GM23338 (cell line): ENCODE data around the gene LMF2. TPM values are rescaled to one million over a fixed set of nuclear protein-coding genes. Genes with fewer than 3 reads are reported as not detected.

Experiments used
- ATAC-seq: fragments of 200-7000 bp; cut with Tn5 transposase; 3 replicates; pipeline ENCODE4 v1.9.1; 2020
- DNase-seq: peaks from one replicate; pipeline ENCODE4 v3.0.0-alpha.2; 2015; ENCODE audit warnings: low spot score
- H2AFZ ChIP-seq: fragments of 200-600 bp; sonication (generic); 2 replicates; pipeline ENCODE4 v1.8.0; 2016; ENCODE audit warnings: antibody characterized with exemption, mild to moderate bottlenecking, moderate library complexity
- H3F3A ChIP-seq: fragments of 200-600 bp; sonication (generic); replicated peaks from 2 replicates; pipeline ENCODE4 v1.8.0; 2017; ENCODE audit warnings: antibody characterized with exemption, mixed run types, low read depth
- H3K27ac ChIP-seq: fragments of 200-600 bp; sonication (generic); 2 replicates; pipeline ENCODE4 v1.6.1; 2016; ENCODE audit warnings: low read depth
- H3K27me3 ChIP-seq: fragments of 200-600 bp; sonication (generic); 2 replicates; pipeline ENCODE4 v1.8.0; 2016; ENCODE audit warnings: mild to moderate bottlenecking, mixed run types, moderate library complexity; ENCODE audit not compliant: insufficient read depth
- H3K36me3 ChIP-seq: fragments of 200-600 bp; sonication (generic); 2 replicates; pipeline ENCODE4 v1.8.0; 2016; ENCODE audit warnings: mild to moderate bottlenecking; ENCODE audit not compliant: insufficient read depth
- H3K4me1 ChIP-seq: fragments of 200-600 bp; sonication (generic); 2 replicates; pipeline ENCODE4 v1.8.0; 2016; ENCODE audit warnings: mild to moderate bottlenecking, moderate library complexity; ENCODE audit not compliant: insufficient read depth
- H3K4me2 ChIP-seq: fragments of 200-600 bp; sonication (generic); 2 replicates; pipeline ENCODE4 v1.7.1; 2017; ENCODE audit warnings: mixed run types
- H3K4me3 ChIP-seq: fragments of 200-600 bp; sonication (generic); 2 replicates; pipeline ENCODE4 v1.6.1; 2016; ENCODE audit warnings: mixed run types
- H3K79me2 ChIP-seq: fragments of 200-600 bp; sonication (generic); replicated peaks from 2 replicates; pipeline ENCODE4 v1.8.0; 2017; ENCODE audit warnings: mild to moderate bottlenecking; ENCODE audit not compliant: insufficient read depth
- H3K9me2 ChIP-seq: fragments of 200-600 bp; sonication (generic); 2 replicates; pipeline ENCODE4 v1.8.0; 2017; ENCODE audit not compliant: insufficient read depth
- H4K20me1 ChIP-seq: fragments of 200-600 bp; sonication (generic); replicated peaks from 2 replicates; pipeline ENCODE4 v1.8.0; 2017; ENCODE audit warnings: mild to moderate bottlenecking; ENCODE audit not compliant: insufficient read depth
- H3K27ac Mint-ChIP-seq: 2 replicates; pipeline ENCODE4 v1.8.0; 2020; ENCODE audit warnings: inconsistent platforms, mild to moderate bottlenecking, moderate library complexity, mixed read lengths
- H3K27me3 Mint-ChIP-seq: 3 replicates; pipeline ENCODE4 v1.8.0; 2022; ENCODE audit warnings: low read depth, mild to moderate bottlenecking, moderate library complexity, mixed read lengths, inconsistent platforms; ENCODE audit not compliant: insufficient read depth, poor library complexity
- H3K36me3 Mint-ChIP-seq: 3 replicates; pipeline ENCODE4 v1.8.0; 2021; ENCODE audit warnings: low read depth, mild to moderate bottlenecking, inconsistent platforms, moderate library complexity, mixed read lengths
- H3K4me1 Mint-ChIP-seq: 3 replicates; pipeline ENCODE4 v1.8.0; 2020; ENCODE audit warnings: mild to moderate bottlenecking, inconsistent platforms, mixed read lengths
- H3K4me3 Mint-ChIP-seq: 3 replicates; pipeline ENCODE4 v1.8.0; 2021; ENCODE audit warnings: moderate library complexity, mild to moderate bottlenecking, inconsistent platforms, mixed read lengths
- H3K9me3 Mint-ChIP-seq: 3 replicates; pipeline ENCODE4 v1.8.0; 2020; ENCODE audit warnings: moderate library complexity, mild to moderate bottlenecking, inconsistent platforms, mixed read lengths
- EZH2phosphoT487 ChIP-seq: fragments of 200-600 bp; sonication (generic); IDR thresholded peaks from one replicate; pipeline ENCODE4 v1.8.1; 2018; ENCODE audit warnings: antibody characterized with exemption; ENCODE audit not compliant: unreplicated experiment
- ZNF114 ChIP-seq: fragments of 250-450 bp; sonication (Bioruptor Pico); IDR thresholded peaks from 2 replicates; pipeline ENCODE4 v1.5.0; 2020; ENCODE audit warnings: mild to moderate bottlenecking, moderate library complexity
- polyA plus RNA-seq: library from polyadenylated mRNA; unstranded; fragments of >200 nt; fragmentation: Nextera tagmentation; extraction: Ambion mirVana; gene quantifications from 2 replicates; pipeline ENCODE4 v1.2.1, GENCODE V29; 2016
- total RNA-seq: library from RNA; depleted of rRNA; stranded (reverse); fragments of >200 nt; shearing (Covaris generic); gene quantifications from 2 replicates; pipeline ENCODE4 v1.2.3, GENCODE V29; 2014
- TF ChIP-seq, protein P1 (sequence below), 2 experiments: fragments of 200-600 bp in 1 of 2; sonication (generic) in 1 of 2; conservative IDR thresholded peaks; 2 replicates each; pipeline versions ENCODE4 v1.5.1 to v1.6.1; 2016 to 2017; ENCODE audit warnings: antibody characterized with exemption in 2 of 2, low read depth in 2 of 2, mild to moderate bottlenecking in 2 of 2, moderate library complexity in 1 of 2
- TF ChIP-seq, protein P2 (sequence below): fragments of 250-450 bp; sonication (Bioruptor Pico); IDR thresholded peaks from 2 replicates; pipeline ENCODE4 v1.5.0; 2020; ENCODE audit warnings: mild to moderate bottlenecking, moderate library complexity

The LMF2 gene
- total and polyA plus RNA-seq, 2 experiments from 2014 or later = 15.6 to 36.3 TPM

- TF ChIP-seq, protein P1, sequence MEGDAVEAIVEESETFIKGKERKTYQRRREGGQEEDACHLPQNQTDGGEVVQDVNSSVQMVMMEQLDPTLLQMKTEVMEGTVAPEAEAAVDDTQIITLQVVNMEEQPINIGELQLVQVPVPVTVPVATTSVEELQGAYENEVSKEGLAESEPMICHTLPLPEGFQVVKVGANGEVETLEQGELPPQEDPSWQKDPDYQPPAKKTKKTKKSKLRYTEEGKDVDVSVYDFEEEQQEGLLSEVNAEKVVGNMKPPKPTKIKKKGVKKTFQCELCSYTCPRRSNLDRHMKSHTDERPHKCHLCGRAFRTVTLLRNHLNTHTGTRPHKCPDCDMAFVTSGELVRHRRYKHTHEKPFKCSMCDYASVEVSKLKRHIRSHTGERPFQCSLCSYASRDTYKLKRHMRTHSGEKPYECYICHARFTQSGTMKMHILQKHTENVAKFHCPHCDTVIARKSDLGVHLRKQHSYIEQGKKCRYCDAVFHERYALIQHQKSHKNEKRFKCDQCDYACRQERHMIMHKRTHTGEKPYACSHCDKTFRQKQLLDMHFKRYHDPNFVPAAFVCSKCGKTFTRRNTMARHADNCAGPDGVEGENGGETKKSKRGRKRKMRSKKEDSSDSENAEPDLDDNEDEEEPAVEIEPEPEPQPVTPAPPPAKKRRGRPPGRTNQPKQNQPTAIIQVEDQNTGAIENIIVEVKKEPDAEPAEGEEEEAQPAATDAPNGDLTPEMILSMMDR (conservative IDR thresholded peaks at IDR 0.05; ENCODE audit: low read depth in 2 of 2) = no peak
- TF ChIP-seq, protein P2, sequence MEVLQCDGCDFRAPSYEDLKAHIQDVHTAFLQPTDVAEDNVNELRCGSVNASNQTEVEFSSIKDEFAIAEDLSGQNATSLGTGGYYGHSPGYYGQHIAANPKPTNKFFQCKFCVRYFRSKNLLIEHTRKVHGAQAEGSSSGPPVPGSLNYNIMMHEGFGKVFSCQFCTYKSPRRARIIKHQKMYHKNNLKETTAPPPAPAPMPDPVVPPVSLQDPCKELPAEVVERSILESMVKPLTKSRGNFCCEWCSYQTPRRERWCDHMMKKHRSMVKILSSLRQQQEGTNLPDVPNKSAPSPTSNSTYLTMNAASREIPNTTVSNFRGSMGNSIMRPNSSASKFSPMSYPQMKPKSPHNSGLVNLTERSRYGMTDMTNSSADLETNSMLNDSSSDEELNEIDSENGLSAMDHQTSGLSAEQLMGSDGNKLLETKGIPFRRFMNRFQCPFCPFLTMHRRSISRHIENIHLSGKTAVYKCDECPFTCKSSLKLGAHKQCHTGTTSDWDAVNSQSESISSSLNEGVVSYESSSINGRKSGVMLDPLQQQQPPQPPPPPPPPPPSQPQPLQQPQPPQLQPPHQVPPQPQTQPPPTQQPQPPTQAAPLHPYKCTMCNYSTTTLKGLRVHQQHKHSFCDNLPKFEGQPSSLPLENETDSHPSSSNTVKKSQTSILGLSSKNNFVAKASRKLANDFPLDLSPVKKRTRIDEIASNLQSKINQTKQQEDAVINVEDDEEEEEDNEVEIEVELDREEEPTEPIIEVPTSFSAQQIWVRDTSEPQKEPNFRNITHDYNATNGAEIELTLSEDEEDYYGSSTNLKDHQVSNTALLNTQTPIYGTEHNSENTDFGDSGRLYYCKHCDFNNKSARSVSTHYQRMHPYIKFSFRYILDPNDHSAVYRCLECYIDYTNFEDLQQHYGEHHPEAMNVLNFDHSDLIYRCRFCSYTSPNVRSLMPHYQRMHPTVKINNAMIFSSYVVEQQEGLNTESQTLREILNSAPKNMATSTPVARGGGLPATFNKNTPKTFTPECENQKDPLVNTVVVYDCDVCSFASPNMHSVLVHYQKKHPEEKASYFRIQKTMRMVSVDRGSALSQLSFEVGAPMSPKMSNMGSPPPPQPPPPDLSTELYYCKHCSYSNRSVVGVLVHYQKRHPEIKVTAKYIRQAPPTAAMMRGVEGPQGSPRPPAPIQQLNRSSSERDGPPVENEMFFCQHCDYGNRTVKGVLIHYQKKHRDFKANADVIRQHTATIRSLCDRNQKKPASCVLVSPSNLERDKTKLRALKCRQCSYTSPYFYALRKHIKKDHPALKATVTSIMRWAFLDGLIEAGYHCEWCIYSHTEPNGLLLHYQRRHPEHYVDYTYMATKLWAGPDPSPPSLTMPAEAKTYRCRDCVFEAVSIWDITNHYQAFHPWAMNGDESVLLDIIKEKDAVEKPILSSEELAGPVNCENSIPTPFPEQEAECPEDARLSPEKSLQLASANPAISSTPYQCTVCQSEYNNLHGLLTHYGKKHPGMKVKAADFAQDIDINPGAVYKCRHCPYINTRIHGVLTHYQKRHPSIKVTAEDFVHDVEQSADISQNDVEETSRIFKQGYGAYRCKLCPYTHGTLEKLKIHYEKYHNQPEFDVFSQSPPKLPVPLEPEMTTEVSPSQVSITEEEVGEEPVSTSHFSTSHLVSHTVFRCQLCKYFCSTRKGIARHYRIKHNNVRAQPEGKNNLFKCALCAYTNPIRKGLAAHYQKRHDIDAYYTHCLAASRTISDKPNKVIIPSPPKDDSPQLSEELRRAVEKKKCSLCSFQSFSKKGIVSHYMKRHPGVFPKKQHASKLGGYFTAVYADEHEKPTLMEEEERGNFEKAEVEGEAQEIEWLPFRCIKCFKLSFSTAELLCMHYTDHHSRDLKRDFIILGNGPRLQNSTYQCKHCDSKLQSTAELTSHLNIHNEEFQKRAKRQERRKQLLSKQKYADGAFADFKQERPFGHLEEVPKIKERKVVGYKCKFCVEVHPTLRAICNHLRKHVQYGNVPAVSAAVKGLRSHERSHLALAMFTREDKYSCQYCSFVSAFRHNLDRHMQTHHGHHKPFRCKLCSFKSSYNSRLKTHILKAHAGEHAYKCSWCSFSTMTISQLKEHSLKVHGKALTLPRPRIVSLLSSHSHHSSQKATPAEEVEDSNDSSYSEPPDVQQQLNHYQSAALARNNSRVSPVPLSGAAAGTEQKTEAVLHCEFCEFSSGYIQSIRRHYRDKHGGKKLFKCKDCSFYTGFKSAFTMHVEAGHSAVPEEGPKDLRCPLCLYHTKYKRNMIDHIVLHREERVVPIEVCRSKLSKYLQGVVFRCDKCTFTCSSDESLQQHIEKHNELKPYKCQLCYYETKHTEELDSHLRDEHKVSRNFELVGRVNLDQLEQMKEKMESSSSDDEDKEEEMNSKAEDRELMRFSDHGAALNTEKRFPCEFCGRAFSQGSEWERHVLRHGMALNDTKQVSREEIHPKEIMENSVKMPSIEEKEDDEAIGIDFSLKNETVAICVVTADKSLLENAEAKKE (CRISPR knock-in tag) = no peak
- no peak for TF ChIP-seq ZNF114 (CRISPR knock-in tag)
Measured at GRCh38 chr22:50502096-50502495, 5.4 kb downstream of the LMF2 start (continued).

GRCh38 chr22:50500452-50500851 lies 7.0 kb downstream of the LMF2 start:
- TF ChIP-seq EZH2phosphoT487 (no peak), ZNF114 (CRISPR knock-in tag) (no peak)
- peaks cover 3% of the 10 kb centered on the region; the same call in 2 of the 3 replicates for H3K4me1 Mint-ChIP-seq
- Histone ChIP-seq H4K20me1 (no peaks in the 10 kb centered on the region), H3K9me2 (no peaks in the 10 kb centered on the region), H3K4me3 (no peak overlapping the region), H3K36me3 (no peaks in the 10 kb centered on the region), H3K27me3 (no peaks in the 10 kb centered on the region), H2AFZ (no peak overlapping the region), H3K4me2 (no peak overlapping the region), H3F3A (peaks cover 5% of the 10 kb centered on the region; the same call in 1 of the 2 replicates), H3K4me1 (no peaks in the 10 kb centered on the region), H3K27ac (no peak overlapping the region), H3K79me2 (no peaks in the 10 kb centered on the region)
- H3K4me3 Mint-ChIP-seq = no peak overlapping the region
- no peak overlapping the region for H3K27ac Mint-ChIP-seq
- DNase-seq (no peak), ATAC-seq (no peak)
- peaks cover 14% of the 10 kb centered on the region for H3K27me3 Mint-ChIP-seq
- H3K36me3 Mint-ChIP-seq = no peaks in the 10 kb centered on the region; the same call in 2 of the 3 replicates
- H3K9me3 Mint-ChIP-seq = no peaks in the 10 kb centered on the region
